ENCODE data around the gene TRIM54.

DNA sequence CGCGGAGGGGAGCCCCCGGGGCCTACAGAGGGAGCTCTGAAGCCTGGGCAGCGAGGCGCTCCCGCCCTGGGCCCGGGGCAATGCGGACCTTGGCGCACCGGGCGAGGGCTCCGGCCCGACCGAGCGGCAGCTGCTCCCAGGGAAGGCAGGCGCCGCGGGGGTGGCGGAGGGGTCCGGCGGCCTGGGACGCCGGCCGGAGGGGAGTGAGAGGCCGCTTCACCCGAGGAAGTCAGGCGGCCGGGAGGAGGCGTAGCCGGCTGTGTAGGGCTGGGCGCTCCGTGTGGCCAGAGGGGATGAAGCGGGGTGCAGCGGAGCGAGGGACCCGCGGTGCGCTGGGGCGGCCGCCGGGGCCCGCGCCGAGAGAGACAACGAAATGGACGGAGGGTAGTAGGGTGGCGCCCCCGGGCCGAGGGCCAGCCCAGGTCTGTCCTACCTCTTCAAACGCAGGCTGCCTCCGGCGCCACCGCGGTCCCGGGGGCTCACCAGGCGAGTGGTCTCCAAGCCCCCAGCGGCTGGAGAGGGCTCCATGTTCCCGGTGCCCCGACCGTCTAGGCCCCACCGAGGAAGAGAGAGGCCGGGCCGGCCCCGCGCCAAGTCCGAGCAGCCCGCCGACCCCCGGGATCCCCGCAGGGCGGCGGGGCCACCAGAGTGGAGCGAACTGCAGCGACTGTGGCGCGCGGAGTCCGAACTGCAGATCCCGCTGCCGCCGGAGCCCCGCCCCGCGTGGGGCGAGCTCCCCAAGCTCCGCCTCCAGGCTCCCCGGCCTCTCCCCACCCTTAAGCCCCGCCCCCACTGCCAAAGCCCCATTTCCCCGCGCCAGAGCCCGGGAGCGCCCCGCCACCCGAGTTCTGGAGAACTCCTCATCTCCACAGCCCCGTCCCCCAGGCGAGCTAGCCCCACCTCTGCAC, 19.6 kb upstream of the TRIM54 start, which contains the start of gene SLC30A3:
- TF ChIP-seq ELF4 (IDR thresholded peaks at IDR 0.05) (no peak), SP1 (IDR thresholded peaks at IDR 0.05) (no peak), L3MBTL2 (conservative IDR thresholded peaks at IDR 0.05) (no peak), TARDBP (IDR thresholded peaks at IDR 0.05) (no peak), SUZ12 (IDR thresholded peaks at IDR 0.05) (no peak), FOXM1 (IDR thresholded peaks at IDR 0.05; ENCODE audit: borderline replicate concordance) (no peak), ZNF384 (IDR thresholded peaks at IDR 0.05) (no peak), FOXK2 (IDR thresholded peaks at IDR 0.05) (no peak), FOXA1 (IDR thresholded peaks at IDR 0.05) (no peak), HDGF (IDR thresholded peaks at IDR 0.05; ENCODE audit: borderline replicate concordance) (no peak), ARNT (IDR thresholded peaks at IDR 0.05) (no peak), CTBP1 (IDR thresholded peaks at IDR 0.05; ENCODE audit: borderline replicate concordance) (no peak), BHLHE40 (IDR thresholded peaks at IDR 0.05; ENCODE audit: borderline replicate concordance) (no peak)
- TF ChIP-seq, protein P1, sequence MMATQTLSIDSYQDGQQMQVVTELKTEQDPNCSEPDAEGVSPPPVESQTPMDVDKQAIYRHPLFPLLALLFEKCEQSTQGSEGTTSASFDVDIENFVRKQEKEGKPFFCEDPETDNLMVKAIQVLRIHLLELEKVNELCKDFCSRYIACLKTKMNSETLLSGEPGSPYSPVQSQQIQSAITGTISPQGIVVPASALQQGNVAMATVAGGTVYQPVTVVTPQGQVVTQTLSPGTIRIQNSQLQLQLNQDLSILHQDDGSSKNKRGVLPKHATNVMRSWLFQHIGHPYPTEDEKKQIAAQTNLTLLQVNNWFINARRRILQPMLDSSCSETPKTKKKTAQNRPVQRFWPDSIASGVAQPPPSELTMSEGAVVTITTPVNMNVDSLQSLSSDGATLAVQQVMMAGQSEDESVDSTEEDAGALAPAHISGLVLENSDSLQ (IDR thresholded peaks at IDR 0.05), result no peak

Measured in HEK293T (cell line).